ENCODE measurements around the gene HSPA6. TPM values are rescaled to one million over a fixed set of nuclear protein-coding genes. Genes with fewer than 3 reads are reported as not detected.
A peak's percentile ranks its signal among the peaks of the same experiment; 100 is the strongest.
"Not testable (repeated sequence)": the region's sequence is repeated elsewhere in the genome, so short reads cannot be mapped to it uniquely, and the experiment has no call there.

The HSPA6 gene
- total RNA-seq, 1 experiment from 2014 or later = not detected

DNA sequence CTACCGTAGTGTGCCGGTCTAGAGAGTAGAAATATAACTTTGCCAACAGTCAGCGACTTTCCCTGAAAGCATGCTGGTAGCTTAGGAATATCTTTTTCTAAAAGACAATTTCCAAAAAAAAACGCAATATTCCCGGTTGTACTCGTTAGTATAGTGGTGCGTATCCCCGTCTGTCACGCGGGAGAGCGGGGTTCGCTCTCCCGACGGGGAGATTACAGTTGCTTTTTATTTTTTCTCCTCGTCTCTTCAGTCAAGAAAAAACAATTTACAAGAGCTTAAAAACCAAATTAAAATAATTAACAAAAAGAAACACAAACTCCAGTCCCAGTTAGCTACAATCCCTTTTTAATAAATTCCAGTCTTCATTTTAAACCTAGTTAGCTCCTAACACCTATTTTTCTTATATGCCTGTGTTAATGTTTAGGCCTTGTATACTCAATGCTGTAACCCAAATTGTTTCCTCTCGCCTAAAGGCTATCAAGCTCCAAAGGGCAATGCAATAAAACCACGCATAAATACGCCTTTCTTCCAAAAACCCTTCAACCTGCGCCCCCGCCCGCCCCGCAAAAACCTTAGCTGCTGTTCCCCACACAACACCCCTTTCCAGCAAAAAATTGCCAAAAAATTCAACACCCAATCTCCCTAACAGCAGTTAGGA, 7.8 kb downstream of the HSPA6 start:
- no peak overlapping the region for H2AFZ ChIP-seq (ENCODE audit: low read depth, low read length, poor library complexity, severe bottlenecking)
- H3K4me2 ChIP-seq (ENCODE audit: low read length) = peak overlapping the region; percentile 67
- H3K4me1 ChIP-seq (ENCODE audit: control insufficient read depth in 1 of 2, insufficient read depth in 2 of 2, low read length in 2 of 2) = peaks cover 5 to 7% of the 10 kb centered on the region in 2 experiments; a peak in 3 of 4 replicates
- H3K79me2 ChIP-seq (ENCODE audit: insufficient read depth, low read length) = no peaks in the 10 kb centered on the region
- H3K9ac ChIP-seq (ENCODE audit: low read length) = no peak overlapping the region
- ChIA-PET POLR2A (no interaction called here), RAD21 (ENCODE audit: low non-redundant PET in 1 of 2, low total read pairs in 2 of 2, uncharacterized antibody in 2 of 2, unreplicated experiment in 2 of 2) (no interaction called here), CTCF (interaction anchor here (1.6 kb wide), 1 partner anchor 45 kb away, joined by 3 read pairs; no protein-coding TSS in a partner anchor)
- H3K27ac ChIP-seq (ENCODE audit: low read depth, low read length) = no peak overlapping the region
- no peaks in the 10 kb centered on the region for H3K27me3 ChIP-seq (ENCODE audit: insufficient read depth, low read length)
- no TSS peak for BruUV-seq (replicated peaks)
- intact Hi-C loops (cut with micrococcal nuclease) = no loop called here
- H3K9me2 ChIP-seq (ENCODE audit: insufficient read depth) = no peaks in the 10 kb centered on the region
- H3K36me3 ChIP-seq (ENCODE audit: control insufficient read depth in 1 of 2, insufficient read depth in 2 of 2, low read length in 2 of 2) = no peaks in the 10 kb centered on the region
- ATAC-seq (no peak), DNase-seq (ENCODE audit: low read depth, low spot score) (no peak)
- no peaks in the 10 kb centered on the region for H3K9me3 ChIP-seq (ENCODE audit: control insufficient read depth in 1 of 2, insufficient read depth in 1 of 2, low read depth in 1 of 2, low read length in 2 of 2)
- TF ChIP-seq JUND (IDR thresholded peaks at IDR 0.05) = no peak
- TF ChIP-seq SIN3A (IDR thresholded peaks at IDR 0.05; ENCODE audit: low read depth) = no peak
- TF ChIP-seq, protein P1, sequence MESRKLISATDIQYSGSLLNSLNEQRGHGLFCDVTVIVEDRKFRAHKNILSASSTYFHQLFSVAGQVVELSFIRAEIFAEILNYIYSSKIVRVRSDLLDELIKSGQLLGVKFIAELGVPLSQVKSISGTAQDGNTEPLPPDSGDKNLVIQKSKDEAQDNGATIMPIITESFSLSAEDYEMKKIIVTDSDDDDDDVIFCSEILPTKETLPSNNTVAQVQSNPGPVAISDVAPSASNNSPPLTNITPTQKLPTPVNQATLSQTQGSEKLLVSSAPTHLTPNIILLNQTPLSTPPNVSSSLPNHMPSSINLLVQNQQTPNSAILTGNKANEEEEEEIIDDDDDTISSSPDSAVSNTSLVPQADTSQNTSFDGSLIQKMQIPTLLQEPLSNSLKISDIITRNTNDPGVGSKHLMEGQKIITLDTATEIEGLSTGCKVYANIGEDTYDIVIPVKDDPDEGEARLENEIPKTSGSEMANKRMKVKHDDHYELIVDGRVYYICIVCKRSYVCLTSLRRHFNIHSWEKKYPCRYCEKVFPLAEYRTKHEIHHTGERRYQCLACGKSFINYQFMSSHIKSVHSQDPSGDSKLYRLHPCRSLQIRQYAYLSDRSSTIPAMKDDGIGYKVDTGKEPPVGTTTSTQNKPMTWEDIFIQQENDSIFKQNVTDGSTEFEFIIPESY (IDR thresholded peaks at IDR 0.05; ENCODE audit: extremely low read depth, insufficient replicate concordance, low read length) = no peak
- no peak overlapping the region for H3K4me3 ChIP-seq (replicated peaks in 1 of 2; ENCODE audit: low read depth in 1 of 2, low read length in 2 of 2)
- no peaks in the 10 kb centered on the region for H4K20me1 ChIP-seq (ENCODE audit: insufficient read depth)

DNA sequence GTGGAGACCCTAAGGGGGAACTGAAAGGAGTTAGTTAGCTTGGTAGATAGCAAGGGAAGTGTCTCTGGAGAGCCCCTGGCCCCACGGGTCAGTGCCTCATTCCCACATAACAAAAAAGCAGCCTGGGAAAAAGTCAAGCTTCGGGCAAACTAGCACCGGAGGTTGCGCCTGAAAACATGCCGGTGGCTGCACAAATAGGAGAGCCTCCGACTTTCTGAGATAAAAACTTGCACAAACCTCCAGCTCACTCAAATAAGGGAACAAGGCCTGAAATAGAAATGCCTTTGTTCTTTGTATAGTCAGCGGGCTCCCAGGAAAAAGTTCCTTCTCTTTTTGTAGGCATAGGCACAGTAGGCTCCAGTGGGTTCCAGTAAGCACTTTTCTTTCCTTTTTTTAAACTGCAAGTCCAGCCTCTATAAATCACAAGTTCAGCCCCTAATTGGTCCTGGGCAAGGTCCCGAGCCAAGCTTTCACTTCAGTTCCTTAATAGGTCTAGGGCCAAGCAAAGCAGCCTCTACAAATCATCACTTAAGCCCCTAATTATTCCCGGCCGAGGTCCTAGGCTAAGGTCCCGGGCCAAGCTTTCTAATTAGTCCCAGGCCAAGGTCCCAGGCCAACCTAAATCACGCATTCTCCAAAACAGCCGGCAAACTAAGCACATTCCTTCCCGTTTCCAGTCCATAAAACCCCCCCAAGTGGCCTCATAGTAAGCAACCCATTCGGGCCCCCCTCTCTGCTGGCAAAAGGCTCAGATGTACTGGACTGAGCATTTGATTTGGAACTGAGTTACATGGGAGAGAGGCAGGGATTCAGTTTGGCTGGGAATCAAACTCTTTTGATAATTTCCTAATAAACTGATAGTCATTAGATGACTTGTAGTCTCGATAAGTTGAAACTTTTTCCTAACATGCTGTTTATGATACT, 8.6 kb downstream of the HSPA6 start:
- BruUV-seq (replicated peaks); H3K4me1 ChIP-seq (ENCODE audit: control insufficient read depth in 1 of 2, insufficient read depth in 2 of 2, low read length in 2 of 2); H3K4me2 ChIP-seq (ENCODE audit: low read length); H3K27me3 ChIP-seq (ENCODE audit: insufficient read depth, low read length); H3K27ac ChIP-seq (ENCODE audit: low read depth, low read length); RAD21 ChIA-PET (ENCODE audit: low non-redundant PET in 1 of 2, low total read pairs in 2 of 2, uncharacterized antibody in 2 of 2, unreplicated experiment in 2 of 2); DNase-seq (ENCODE audit: low read depth, low spot score); H4K20me1 ChIP-seq (ENCODE audit: insufficient read depth); H2AFZ ChIP-seq (ENCODE audit: low read depth, low read length, poor library complexity, severe bottlenecking); H3K79me2 ChIP-seq (ENCODE audit: insufficient read depth, low read length); H3K9me2 ChIP-seq (ENCODE audit: insufficient read depth); H3K9me3 ChIP-seq (ENCODE audit: control insufficient read depth in 1 of 2, insufficient read depth in 1 of 2, low read depth in 1 of 2, low read length in 2 of 2); intact Hi-C loops (cut with micrococcal nuclease); ATAC-seq; H3K9ac ChIP-seq (ENCODE audit: low read length); POLR2A ChIA-PET; H3K36me3 ChIP-seq (ENCODE audit: control insufficient read depth in 1 of 2, insufficient read depth in 2 of 2, low read length in 2 of 2); H3K4me3 ChIP-seq (replicated peaks in 1 of 2; ENCODE audit: low read depth in 1 of 2, low read length in 2 of 2): not testable (repeated sequence)
- CTCF ChIA-PET = interaction anchor here (1.6 kb wide), 1 partner anchor 46 kb away, joined by 3 read pairs; no protein-coding TSS in a partner anchor

- peaks cover 0 to 11% of the 10 kb centered on the region in 2 experiments; a peak in 1 of 4 replicates for H3K4me1 ChIP-seq (ENCODE audit: control insufficient read depth in 1 of 2, insufficient read depth in 2 of 2, low read length in 2 of 2)
- ATAC-seq; H4K20me1 ChIP-seq (ENCODE audit: insufficient read depth); H3K4me3 ChIP-seq (replicated peaks in 1 of 2; ENCODE audit: low read depth in 1 of 2, low read length in 2 of 2); H3K9me2 ChIP-seq (ENCODE audit: insufficient read depth); H3K9me3 ChIP-seq (ENCODE audit: control insufficient read depth in 1 of 2, insufficient read depth in 1 of 2, low read depth in 1 of 2, low read length in 2 of 2); H3K9ac ChIP-seq (ENCODE audit: low read length); intact Hi-C loops (cut with micrococcal nuclease); DNase-seq (ENCODE audit: low read depth, low spot score); H3K4me2 ChIP-seq (ENCODE audit: low read length); CTCF ChIA-PET; RAD21 ChIA-PET (ENCODE audit: low non-redundant PET in 1 of 2, low total read pairs in 2 of 2, uncharacterized antibody in 2 of 2, unreplicated experiment in 2 of 2); BruUV-seq (replicated peaks); H3K79me2 ChIP-seq (ENCODE audit: insufficient read depth, low read length); H3K36me3 ChIP-seq (ENCODE audit: control insufficient read depth in 1 of 2, insufficient read depth in 2 of 2, low read length in 2 of 2); H3K27ac ChIP-seq (ENCODE audit: low read depth, low read length); H3K27me3 ChIP-seq (ENCODE audit: insufficient read depth, low read length); POLR2A ChIA-PET; H2AFZ ChIP-seq (ENCODE audit: low read depth, low read length, poor library complexity, severe bottlenecking): not testable (repeated sequence)
Observed at GRCh38 chr1:161537068-161537669, 12.8 kb downstream of the HSPA6 start.

All from HCT116 (cell line).